ENCODE data around the gene ALS2. TPM values are rescaled to one million over a fixed set of nuclear protein-coding genes. Genes with fewer than 3 reads are reported as not detected.

The ALS2 gene
- total and polyA plus RNA-seq, 2 of the 8 experiments (the other 6 are each of a cell fraction or from before 2014, with no cell fraction given), result 12.1 to 34.5 TPM

DNA sequence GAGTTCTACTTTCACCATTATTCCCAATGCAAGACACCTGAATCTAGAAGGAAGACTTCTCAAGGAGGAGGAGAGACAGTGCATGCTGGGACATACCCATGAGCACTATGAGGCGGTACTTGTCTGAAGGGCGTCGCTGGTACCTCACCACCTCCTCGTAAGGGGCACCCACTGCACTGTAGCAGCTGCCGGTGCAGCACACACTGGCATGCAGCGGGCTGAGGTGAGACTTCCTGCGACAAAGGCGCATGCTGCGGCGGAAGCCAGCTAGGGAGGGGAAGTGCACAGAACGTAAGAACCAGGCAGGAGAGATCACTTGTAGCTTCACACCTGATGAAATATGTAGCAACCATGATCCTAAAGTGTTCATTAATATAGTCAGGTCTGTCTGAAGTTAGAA lies 124.6 kb downstream of the ALS2 start (continued):
- TF ChIP-seq, protein P1, sequence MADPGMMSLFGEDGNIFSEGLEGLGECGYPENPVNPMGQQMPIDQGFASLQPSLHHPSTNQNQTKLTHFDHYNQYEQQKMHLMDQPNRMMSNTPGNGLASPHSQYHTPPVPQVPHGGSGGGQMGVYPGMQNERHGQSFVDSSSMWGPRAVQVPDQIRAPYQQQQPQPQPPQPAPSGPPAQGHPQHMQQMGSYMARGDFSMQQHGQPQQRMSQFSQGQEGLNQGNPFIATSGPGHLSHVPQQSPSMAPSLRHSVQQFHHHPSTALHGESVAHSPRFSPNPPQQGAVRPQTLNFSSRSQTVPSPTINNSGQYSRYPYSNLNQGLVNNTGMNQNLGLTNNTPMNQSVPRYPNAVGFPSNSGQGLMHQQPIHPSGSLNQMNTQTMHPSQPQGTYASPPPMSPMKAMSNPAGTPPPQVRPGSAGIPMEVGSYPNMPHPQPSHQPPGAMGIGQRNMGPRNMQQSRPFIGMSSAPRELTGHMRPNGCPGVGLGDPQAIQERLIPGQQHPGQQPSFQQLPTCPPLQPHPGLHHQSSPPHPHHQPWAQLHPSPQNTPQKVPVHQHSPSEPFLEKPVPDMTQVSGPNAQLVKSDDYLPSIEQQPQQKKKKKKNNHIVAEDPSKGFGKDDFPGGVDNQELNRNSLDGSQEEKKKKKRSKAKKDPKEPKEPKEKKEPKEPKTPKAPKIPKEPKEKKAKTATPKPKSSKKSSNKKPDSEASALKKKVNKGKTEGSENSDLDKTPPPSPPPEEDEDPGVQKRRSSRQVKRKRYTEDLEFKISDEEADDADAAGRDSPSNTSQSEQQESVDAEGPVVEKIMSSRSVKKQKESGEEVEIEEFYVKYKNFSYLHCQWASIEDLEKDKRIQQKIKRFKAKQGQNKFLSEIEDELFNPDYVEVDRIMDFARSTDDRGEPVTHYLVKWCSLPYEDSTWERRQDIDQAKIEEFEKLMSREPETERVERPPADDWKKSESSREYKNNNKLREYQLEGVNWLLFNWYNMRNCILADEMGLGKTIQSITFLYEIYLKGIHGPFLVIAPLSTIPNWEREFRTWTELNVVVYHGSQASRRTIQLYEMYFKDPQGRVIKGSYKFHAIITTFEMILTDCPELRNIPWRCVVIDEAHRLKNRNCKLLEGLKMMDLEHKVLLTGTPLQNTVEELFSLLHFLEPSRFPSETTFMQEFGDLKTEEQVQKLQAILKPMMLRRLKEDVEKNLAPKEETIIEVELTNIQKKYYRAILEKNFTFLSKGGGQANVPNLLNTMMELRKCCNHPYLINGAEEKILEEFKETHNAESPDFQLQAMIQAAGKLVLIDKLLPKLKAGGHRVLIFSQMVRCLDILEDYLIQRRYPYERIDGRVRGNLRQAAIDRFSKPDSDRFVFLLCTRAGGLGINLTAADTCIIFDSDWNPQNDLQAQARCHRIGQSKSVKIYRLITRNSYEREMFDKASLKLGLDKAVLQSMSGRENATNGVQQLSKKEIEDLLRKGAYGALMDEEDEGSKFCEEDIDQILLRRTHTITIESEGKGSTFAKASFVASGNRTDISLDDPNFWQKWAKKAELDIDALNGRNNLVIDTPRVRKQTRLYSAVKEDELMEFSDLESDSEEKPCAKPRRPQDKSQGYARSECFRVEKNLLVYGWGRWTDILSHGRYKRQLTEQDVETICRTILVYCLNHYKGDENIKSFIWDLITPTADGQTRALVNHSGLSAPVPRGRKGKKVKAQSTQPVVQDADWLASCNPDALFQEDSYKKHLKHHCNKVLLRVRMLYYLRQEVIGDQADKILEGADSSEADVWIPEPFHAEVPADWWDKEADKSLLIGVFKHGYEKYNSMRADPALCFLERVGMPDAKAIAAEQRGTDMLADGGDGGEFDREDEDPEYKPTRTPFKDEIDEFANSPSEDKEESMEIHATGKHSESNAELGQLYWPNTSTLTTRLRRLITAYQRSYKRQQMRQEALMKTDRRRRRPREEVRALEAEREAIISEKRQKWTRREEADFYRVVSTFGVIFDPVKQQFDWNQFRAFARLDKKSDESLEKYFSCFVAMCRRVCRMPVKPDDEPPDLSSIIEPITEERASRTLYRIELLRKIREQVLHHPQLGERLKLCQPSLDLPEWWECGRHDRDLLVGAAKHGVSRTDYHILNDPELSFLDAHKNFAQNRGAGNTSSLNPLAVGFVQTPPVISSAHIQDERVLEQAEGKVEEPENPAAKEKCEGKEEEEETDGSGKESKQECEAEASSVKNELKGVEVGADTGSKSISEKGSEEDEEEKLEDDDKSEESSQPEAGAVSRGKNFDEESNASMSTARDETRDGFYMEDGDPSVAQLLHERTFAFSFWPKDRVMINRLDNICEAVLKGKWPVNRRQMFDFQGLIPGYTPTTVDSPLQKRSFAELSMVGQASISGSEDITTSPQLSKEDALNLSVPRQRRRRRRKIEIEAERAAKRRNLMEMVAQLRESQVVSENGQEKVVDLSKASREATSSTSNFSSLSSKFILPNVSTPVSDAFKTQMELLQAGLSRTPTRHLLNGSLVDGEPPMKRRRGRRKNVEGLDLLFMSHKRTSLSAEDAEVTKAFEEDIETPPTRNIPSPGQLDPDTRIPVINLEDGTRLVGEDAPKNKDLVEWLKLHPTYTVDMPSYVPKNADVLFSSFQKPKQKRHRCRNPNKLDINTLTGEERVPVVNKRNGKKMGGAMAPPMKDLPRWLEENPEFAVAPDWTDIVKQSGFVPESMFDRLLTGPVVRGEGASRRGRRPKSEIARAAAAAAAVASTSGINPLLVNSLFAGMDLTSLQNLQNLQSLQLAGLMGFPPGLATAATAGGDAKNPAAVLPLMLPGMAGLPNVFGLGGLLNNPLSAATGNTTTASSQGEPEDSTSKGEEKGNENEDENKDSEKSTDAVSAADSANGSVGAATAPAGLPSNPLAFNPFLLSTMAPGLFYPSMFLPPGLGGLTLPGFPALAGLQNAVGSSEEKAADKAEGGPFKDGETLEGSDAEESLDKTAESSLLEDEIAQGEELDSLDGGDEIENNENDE (IDR thresholded peaks at IDR 0.05; ENCODE audit: insufficient replicate concordance, low read length), result no peak
- no peak for TF ChIP-seq KDM5A (IDR thresholded peaks at IDR 0.05; ENCODE audit: low read length)
- TF ChIP-seq, protein P2, sequence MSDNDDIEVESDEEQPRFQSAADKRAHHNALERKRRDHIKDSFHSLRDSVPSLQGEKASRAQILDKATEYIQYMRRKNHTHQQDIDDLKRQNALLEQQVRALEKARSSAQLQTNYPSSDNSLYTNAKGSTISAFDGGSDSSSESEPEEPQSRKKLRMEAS (IDR thresholded peaks at IDR 0.05), result no peak
- TF ChIP-seq FOSL1 (IDR thresholded peaks at IDR 0.05; ENCODE audit: insufficient read depth, low read depth, low read length), result no peak
- TF ChIP-seq SRF (IDR thresholded peaks at IDR 0.05; ENCODE audit: low read depth, low read length), result no peak
- TF ChIP-seq RXRA (IDR thresholded peaks at IDR 0.05; ENCODE audit: insufficient read depth, low read depth, low read length), result no peak
- no peak for TF ChIP-seq RAD21 (IDR thresholded peaks at IDR 0.05 in 1 of 2, conservative IDR thresholded peaks at IDR 0.05 in 1 of 2; ENCODE audit: low read depth in 2 of 2, low read length in 2 of 2)
- TF ChIP-seq HDAC6 (IDR thresholded peaks at IDR 0.05; ENCODE audit: low read depth, low read length), result no peak
- TF ChIP-seq TEAD4 (IDR thresholded peaks at IDR 0.05; ENCODE audit: low read depth, low read length), result no peak
- TF ChIP-seq SP2 (IDR thresholded peaks at IDR 0.05; ENCODE audit: low read length), result no peak
- TF ChIP-seq SIRT6 (IDR thresholded peaks at IDR 0.05; ENCODE audit: low read length), result no peak
- TF ChIP-seq POU5F1 (IDR thresholded peaks at IDR 0.05; ENCODE audit: low read depth, low read length), result no peak

All from H1 (cell line).